HG03175 (cell line): Measurements from ENCODE around the gene TLL2.

Experiments
- ATAC-seq: cut with Tn5 transposase; IDR thresholded peaks from one replicate; pipeline ENCODE4 v1.9.1; 2021; ENCODE audit warnings: mild to moderate bottlenecking, moderate library complexity; ENCODE audit not compliant: unreplicated experiment

Gene TLL2

GRCh38 chr10:96401036-96401435 is 112.7 kb downstream of the TLL2 start:
- ATAC-seq = no peak

DNA sequence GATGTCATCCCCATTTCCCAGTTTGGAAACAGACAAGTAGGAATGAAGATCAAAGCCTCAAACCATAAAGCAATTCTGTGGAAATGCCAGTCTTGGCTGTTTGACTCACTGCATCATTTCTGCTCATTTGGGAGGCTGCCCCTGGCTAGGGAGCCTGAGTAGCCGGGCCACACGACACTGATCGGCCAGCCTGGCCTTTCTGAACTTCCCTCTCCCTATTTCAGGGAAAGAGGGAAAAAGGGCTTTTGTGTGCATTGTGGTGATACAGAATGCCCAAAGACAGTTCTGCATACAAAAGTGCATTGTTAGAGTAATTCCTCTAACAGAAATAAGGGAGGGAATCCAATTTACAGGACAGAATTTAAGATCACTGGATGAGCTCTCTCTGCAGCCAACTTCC is 113.3 kb downstream of the TLL2 start:
- ATAC-seq = no peak

GRCh38 chr10:96397902-96398301 is 115.8 kb downstream of the TLL2 start:
- no peak for ATAC-seq

- peak; percentile 57 for ATAC-seq
Measured at GRCh38 chr10:96395931-96396877, 117.5 kb downstream of the TLL2 start.

GRCh38 chr10:96390460-96390864 is 123.3 kb downstream of the TLL2 start:
- no peak for ATAC-seq

GRCh38 chr10:96389785-96390184 is 123.9 kb downstream of the TLL2 start:
- no peak for ATAC-seq

DNA sequence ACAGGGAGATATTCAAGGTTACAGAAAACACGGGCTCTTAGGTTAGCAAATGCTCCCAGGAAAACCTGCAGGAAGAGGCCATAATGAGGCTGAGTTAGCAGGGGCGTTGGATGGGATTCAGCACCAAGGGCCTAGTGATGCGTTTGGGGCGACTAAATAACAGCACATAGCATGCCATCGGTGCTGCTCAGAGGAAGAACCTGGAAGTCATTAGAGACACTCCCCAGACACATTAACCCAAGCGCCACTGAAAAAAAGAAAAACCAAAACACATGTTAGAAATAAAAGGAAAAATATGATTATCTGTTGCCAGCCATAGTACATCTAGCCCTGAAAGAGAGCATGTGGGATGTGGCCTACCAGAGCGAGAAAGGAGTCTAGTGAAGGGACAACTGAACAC is 126.1 kb downstream of the TLL2 start:
- no peak for ATAC-seq

DNA sequence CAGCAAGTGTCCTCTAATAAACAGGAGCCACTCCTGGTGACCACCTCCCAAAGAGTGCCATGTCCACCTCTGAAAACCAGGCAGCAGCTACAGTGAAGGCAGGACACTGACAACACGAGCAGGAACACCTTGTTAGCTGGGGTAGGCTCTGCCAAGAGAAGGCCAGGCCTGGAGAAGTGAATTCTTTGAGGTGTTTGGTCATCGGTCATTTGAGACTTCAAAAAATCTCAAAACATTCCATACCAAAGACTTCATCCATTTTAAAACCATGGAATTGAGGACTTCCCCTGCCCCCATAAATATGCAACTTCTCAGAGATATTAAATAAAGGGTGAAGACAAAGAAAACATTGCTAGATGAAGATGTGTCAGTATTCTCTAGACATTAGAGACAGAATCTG is 126.6 kb downstream of the TLL2 start:
- no peak for ATAC-seq

- no peak for ATAC-seq
Measured at GRCh38 chr10:96384506-96384905, 129.2 kb downstream of the TLL2 start.

GRCh38 chr10:96380821-96381220 is 132.9 kb downstream of the TLL2 start:
- ATAC-seq = no peak

DNA sequence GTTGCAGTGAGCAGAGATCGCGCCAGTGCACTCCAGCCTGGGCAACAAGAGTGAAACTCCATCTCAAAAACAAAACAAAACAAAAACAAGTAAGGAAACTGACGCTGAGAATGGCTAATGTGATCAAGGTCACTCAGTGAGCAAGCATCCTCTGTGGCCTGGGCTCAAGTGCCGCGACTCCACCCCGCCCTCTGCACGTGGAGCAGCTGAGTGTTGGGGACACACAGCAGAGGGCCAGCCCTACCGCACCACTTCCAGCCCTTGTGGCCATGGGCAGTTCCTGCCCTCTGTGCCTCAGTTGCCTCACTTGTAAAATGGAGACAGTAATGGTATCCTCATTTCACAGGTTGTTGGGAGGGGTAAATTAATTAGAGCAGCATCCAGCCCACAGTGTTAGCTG is 134.0 kb downstream of the TLL2 start:
- ATAC-seq = no peak

GRCh38 chr10:96378741-96379140 is 135.0 kb downstream of the TLL2 start:
- no peak for ATAC-seq

GRCh38 chr10:96377816-96378294 is 135.9 kb downstream of the TLL2 start:
- ATAC-seq = no peak

- no peak for ATAC-seq
Measured at GRCh38 chr10:96376483-96376882, 137.2 kb downstream of the TLL2 start.

DNA sequence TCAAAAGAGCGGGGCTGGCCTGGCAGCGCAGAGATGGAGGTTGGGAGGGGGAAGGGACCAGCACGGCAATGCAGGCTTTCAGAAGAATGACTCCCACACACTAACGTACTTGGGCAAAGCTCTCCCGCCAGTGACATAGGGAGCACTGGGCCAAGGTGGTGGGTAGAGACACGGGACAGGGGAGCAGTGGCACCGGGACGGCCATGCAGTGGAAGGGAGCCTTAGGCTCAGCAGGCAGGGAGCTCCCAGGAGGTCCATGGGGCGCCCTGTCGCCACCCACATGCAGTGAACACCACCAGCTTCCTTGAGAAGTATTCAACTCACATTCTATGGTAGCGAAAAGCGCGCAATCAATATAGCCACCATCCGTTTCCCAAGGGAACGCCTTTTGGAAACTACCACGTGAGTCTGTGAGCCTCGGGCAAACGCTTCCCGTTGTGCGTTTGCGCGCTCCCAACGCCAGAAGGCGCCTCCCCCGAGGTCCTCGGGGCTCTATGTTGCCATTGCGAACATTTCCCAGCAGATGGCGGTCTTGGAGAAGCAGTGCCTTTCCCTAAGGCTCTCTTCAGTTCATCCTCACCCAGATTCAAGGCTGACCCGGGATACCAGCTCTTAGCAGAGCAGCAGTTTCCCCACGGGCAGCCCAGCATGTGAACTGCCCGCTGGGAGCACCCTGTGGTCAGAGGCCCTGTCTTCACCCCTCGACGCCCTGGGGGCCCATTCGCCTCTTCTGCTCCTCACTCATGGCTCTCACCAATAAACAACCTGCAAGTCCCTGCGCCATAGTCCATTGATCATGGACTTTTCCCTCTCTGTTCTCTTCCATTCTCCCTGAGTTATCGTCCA is 138.5 kb downstream of the TLL2 start:
- peak; percentile 74 for ATAC-seq

DNA sequence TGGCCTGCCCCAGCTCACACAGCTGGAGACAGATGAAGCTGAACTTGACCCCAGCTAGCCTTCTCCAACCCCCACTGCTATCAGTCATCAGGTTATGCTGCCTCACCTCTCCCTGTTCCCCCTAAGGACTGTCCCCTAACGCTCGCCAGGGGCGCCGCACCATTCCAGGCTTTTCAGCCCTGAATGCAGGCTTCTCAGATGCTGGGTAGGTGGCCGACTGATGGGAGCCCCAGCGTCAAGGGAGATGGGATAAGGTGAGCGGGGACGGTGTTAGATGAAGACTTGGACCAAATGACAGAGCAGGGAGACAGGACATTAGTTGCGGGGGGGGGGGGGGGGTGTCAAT is 139.1 kb downstream of the TLL2 start:
- no peak for ATAC-seq

DNA sequence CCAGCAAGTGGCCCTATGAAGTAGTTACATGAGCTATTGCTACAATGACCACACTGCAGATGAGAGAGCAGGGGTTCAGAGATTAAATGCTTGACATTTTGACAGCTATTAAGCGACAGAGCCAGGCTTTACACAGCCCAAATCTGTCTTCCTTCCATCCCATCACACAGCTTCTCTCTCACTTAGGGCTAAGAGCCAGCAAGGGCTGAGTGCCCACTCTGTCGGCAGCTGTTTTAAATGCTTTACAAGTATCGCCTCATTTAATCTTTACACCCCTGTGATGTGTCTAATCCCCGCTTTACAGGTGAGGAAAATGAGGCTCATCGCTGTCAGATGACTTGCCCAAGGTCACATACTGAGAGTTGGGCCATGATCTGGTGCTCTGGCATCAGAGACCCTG is 139.7 kb downstream of the TLL2 start:
- ATAC-seq = no peak

GRCh38 chr10:96371356-96371755 is 142.4 kb downstream of the TLL2 start:
- no peak for ATAC-seq

- no peak for ATAC-seq
Measured at GRCh38 chr10:96370584-96371157, 143.1 kb downstream of the TLL2 start.

DNA sequence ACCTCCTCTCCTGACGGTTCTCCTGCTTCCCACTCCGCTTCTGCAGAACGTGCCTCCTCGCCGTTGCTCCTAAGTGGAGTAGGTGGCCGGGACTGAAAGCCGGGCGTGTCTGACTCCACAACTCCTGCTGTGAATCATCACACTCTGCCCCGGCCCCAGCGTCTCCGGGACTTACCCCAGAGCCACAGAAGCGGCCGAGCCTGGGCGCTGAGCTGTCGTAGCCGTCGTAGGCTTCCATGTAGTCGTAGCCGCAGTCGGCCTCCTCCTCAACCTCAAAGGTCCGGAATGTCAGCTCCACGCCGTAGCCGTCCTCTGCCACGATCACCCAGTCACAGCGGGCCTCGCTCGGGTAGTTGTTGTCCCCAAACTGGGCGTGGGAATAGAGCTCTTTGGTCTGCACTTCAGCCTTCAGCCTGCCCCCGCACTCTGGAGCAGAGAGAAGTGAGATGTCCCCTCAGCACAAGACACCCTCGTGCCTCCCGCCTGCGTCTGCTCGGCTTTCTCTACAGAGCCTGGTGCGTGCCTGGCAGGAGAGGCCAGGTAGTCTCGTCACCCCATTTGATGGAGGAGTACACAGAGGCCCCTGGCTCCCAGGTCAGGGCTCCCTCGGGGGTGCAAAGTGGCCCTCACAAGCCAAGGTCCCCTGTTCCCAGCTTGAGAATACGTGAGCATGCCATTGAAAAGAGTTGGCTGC is 143.7 kb downstream of the TLL2 start:
- ATAC-seq = no peak

GRCh38 chr10:96368971-96369370 is 144.8 kb downstream of the TLL2 start:
- no peak for ATAC-seq
